Memory B cell (primary cell): ENCODE data around the gene GALNT9.

Experiments
- ATAC-seq: fragments of 150-1000 bp; cut with Tn5 transposase; 2 replicates; pipeline ENCODE4 v1.10.0; 2021; ENCODE audit warnings: low read depth, mild to moderate bottlenecking, moderate library complexity
- DNase-seq, 2 donors: peaks; one replicate each; pipeline ENCODE4 v3.0.0; 2022; ENCODE audit warnings: low spot score in 2 of 2
- H3K27ac Mint-ChIP-seq: one replicate; pipeline ENCODE4 v1.8.0; 2022; ENCODE audit warnings: mild to moderate bottlenecking, moderate library complexity, mixed read lengths
- H3K27me3 Mint-ChIP-seq: one replicate; pipeline ENCODE4 v1.8.0; 2022; ENCODE audit warnings: mixed read lengths
- H3K36me3 Mint-ChIP-seq: one replicate; pipeline ENCODE4 v1.8.0; 2022; ENCODE audit warnings: mild to moderate bottlenecking, mixed read lengths
- H3K4me1 Mint-ChIP-seq: one replicate; pipeline ENCODE4 v1.8.0; 2022; ENCODE audit warnings: mixed read lengths
- H3K4me3 Mint-ChIP-seq: one replicate; pipeline ENCODE4 v1.8.0; 2022; ENCODE audit warnings: mild to moderate bottlenecking, moderate library complexity, mixed read lengths
- H3K9me3 Mint-ChIP-seq: one replicate; pipeline ENCODE4 v1.8.0; 2022; ENCODE audit warnings: mixed read lengths

GALNT9 gene

DNA sequence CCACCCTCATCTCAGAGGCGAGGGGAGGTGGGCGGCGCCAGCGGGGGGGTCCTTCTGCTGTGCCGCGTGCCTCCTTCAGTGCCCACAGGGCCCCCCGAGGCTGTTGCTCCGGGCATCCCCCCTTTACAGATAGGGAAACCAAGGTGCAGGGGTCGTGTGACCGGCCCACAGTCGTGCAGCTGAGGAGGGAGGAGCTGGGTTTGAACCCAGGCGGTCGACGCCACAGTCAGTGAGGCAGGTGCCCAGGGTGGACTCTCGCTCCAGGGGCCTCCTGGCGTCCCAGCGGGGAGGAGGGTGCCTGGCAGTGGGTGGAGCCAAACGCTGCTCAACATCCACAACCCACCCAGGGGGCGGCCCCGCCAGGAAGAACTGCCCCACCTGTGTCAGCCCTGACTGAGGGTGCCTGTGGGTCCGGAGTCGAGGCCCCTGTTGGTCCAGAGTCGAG lies 8.6 kb downstream of the GALNT9 start:
- H3K9me3 Mint-ChIP-seq: no peaks in the 10 kb centered on the region
- ATAC-seq (no peak), DNase-seq (no peak)
- H3K27me3 Mint-ChIP-seq: peaks cover 23% of the 10 kb centered on the region
- no peaks in the 10 kb centered on the region for H3K36me3 Mint-ChIP-seq
- no peak overlapping the region for H3K4me3 Mint-ChIP-seq
- no peaks in the 10 kb centered on the region for H3K4me1 Mint-ChIP-seq
- no peak overlapping the region for H3K27ac Mint-ChIP-seq

DNA sequence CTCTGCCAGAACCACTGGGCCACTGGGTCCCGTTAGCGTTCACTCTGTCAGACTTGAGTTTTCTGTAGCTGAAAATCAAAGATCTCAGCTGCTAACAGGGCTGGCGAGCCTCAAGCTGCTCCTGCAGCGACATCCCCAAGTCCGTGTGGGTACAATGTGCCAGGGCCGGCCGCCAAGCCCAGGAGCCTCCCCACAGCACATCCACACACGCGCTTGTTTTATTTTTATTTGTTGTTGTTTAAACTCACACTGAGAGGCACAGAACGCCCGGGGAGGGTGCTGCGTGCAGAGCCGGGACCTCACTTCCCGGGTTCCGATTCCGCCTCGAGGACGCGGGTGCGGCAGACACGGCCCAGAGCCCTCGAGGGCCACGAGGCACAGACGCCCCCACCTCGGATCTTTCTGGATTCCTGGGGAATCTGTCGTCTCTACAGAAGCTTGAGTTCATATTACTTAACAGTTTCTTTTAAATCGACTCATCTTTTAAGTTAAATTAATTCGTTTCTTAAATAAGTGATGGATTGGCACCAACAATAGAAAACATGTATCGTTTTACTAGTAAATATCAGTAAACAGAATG lies 9.3 kb downstream of the GALNT9 start:
- DNase-seq: no peak
- no peaks in the 10 kb centered on the region for H3K4me1 Mint-ChIP-seq
- no peaks in the 10 kb centered on the region for H3K9me3 Mint-ChIP-seq
- H3K27ac Mint-ChIP-seq: no peak overlapping the region
- no peaks in the 10 kb centered on the region for H3K36me3 Mint-ChIP-seq
- no peak for ATAC-seq
- no peak overlapping the region for H3K4me3 Mint-ChIP-seq
- peaks cover 23% of the 10 kb centered on the region for H3K27me3 Mint-ChIP-seq

DNA sequence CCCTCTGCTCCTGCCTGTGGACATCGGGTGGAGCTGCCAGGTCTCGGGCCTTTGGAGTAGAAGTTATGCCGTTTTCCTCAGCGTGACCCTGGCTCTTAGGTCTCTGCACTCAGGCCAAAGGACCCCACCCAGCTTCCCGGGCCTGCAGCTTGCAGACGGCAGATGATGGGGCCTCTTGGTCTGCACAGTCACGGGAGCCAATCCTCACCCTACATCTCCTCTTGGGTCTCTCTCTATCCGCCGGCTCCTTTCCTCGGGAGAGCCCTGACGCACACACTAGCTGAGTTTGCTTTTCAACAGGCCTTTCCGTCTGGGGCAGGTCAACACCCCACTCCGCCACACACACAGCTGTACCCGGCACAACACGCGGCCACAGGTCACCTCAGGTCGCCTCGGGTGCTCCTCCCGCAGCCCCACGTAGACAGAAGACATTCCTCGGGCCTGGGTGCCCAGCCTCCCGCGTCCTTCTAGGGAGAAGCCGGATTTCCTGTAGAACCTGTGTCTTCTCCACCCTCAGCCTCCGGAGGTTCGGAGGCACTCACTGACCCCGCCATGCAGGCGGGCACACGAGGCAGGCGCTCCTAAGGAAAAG lies 9.9 kb downstream of the GALNT9 start:
- H3K4me3 Mint-ChIP-seq: no peak overlapping the region
- ATAC-seq: no peak
- no peaks in the 10 kb centered on the region for H3K9me3 Mint-ChIP-seq
- no peak for DNase-seq
- H3K27ac Mint-ChIP-seq: no peak overlapping the region
- H3K27me3 Mint-ChIP-seq: peaks cover 20% of the 10 kb centered on the region
- no peaks in the 10 kb centered on the region for H3K4me1 Mint-ChIP-seq
- no peaks in the 10 kb centered on the region for H3K36me3 Mint-ChIP-seq

DNA sequence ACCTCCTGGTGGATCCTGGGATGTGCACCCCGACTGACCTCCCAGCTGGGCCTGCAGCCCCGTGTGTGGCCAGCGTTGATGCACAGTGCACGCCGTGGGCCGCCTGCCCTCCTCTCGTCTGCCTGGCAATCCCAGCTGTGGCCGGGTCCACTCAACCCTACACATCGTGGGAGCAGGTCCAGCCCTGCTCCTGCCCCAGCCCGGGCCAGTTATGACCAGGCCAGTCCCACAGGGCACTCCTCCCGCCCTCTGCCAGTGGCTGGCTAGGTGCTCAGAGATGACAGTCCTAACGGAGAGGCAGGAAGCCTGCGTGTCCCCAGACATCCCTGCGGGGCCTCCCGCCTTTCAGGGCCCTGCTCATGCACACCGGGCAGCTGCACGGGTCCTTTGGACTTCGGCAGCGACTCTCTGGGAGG lies 10.8 kb downstream of the GALNT9 start:
- Mint-ChIP-seq H3K4me3 (no peak overlapping the region), H3K27me3 (peaks cover 22% of the 10 kb centered on the region), H3K4me1 (no peaks in the 10 kb centered on the region), H3K9me3 (peaks cover 2% of the 10 kb centered on the region), H3K27ac (no peak overlapping the region), H3K36me3 (no peaks in the 10 kb centered on the region)
- DNase-seq: no peak
- no peak for ATAC-seq

DNA sequence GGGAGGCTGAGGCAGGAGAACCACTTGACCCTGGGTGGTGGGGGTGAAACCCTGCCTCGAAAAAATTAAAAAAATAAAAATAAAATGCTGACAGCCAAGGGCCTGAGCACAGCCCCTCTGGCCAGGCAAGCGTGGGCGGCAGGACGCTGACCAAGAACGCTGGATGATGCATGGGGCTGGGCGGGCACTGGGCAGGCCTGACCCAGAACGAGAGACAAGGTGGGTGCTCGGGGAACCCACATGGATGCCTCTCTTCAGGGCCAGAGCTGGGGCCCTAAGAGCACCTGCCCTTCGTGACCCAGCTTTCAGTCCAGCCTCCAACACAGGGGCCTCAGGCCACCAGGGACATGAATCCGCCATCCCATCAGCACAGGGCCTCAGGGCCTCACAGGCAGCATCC lies 11.3 kb downstream of the GALNT9 start:
- no peak overlapping the region for H3K4me3 Mint-ChIP-seq
- H3K36me3 Mint-ChIP-seq: no peaks in the 10 kb centered on the region
- peaks cover 2% of the 10 kb centered on the region for H3K9me3 Mint-ChIP-seq

DNA sequence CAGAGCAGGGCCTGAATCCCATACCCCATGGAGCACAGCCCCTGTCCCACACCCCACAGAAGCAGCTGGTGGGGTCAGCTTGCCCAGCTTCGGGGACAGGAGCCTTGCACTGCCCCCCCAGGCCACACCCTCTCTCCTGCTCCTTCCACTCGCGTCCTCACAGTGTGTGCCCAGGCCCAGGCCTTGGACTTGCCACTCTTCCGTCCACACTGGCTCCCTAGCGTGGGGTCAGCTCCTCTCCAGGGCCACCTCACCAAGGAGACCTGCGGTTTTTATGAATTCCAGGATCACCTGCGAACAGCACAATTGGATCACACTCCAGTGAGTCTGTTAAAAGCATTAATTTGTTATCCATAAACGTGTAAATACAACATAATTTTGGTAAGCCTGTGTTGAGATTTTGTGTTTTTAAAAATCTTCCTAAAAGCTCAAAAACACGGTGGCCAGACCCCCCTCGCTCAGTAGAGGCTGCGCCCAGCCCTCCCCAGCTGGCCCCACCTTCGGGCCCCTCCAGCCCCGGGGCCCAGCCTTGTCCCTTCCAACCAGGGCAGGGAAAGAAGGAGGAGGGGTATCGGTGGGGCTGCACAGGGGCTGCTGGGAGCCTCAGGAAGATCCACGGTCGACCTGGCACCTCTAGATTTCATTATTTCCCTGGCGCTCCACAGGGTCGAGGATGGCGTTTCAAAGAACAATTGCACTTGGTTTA lies 12.0 kb downstream of the GALNT9 start:
- Mint-ChIP-seq H3K4me3 (no peak overlapping the region), H3K4me1 (no peaks in the 10 kb centered on the region), H3K36me3 (no peaks in the 10 kb centered on the region), H3K9me3 (peaks cover 2% of the 10 kb centered on the region), H3K27me3 (peaks cover 17% of the 10 kb centered on the region), H3K27ac (no peak overlapping the region)
- no peak for DNase-seq
- no peak for ATAC-seq

More for the DNA sequence above, 11.3 kb downstream of the GALNT9 start:
- Mint-ChIP-seq H3K27ac (no peak overlapping the region), H3K27me3 (peaks cover 20% of the 10 kb centered on the region), H3K4me1 (no peaks in the 10 kb centered on the region)
- DNase-seq: no peak
- ATAC-seq: no peak

DNA sequence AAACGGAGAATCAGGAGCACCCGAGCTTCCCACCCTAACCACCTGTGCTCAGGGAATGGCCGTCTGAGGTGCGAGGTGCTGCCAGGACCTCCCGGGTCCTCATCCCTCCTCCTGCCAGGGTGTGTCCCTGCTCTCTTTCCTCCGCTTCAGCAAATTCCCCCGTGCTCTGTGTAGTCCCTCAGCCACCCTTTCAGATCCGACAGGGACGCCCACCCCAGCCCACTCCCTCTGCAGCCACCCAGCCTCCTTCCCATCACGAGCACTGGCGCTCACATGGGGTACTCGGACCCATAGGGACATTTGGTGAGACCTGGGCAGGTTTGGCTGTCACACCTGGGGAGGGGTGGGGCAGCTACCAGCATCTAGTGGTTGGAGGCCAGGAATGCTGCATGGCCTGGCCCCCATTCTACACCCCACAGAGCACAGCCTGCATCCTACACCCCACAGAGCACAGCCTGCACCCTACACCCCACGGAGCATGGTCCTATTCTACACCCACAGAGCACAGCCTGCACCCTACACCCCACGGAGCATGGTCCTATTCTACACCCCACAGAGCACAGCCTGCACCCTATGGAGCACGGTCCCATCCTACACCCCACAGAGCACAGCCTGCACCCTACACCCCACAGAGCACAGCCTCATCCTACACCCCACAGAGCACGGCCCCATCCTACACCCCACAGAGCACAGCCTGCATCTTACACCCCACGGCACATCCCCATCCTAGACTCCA lies 12.7 kb downstream of the GALNT9 start:
- no peaks in the 10 kb centered on the region for H3K36me3 Mint-ChIP-seq
- H3K9me3 Mint-ChIP-seq: peaks cover 5% of the 10 kb centered on the region
- no peak overlapping the region for H3K4me3 Mint-ChIP-seq
- ATAC-seq (no peak), DNase-seq (no peak)
- H3K27ac Mint-ChIP-seq: no peak overlapping the region
- no peaks in the 10 kb centered on the region for H3K4me1 Mint-ChIP-seq
- H3K27me3 Mint-ChIP-seq: peaks cover 12% of the 10 kb centered on the region

DNA sequence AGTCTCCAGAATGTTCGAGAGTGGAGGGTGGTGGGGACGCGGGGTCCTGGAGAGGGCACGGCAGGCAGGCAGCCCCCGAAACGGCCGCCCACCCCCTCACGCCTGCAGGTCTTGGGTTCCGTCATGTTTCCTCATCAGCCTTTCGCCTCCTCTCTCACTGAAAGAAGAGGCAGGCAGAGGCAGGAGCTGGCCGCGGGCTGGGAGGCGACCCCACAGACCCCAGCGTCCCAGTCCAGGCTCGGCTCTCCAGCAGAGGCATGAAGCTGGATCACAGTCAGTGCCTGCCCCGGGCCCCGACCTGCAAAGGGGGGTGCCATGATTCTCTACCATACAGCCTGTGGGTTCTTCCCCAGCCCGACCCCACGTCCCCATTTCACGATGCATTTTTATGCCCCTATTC lies 13.4 kb downstream of the GALNT9 start:
- H3K4me3 Mint-ChIP-seq: no peak overlapping the region
- H3K36me3 Mint-ChIP-seq: peaks cover 2% of the 10 kb centered on the region
- no peak for DNase-seq
- peaks cover 10% of the 10 kb centered on the region for H3K9me3 Mint-ChIP-seq
- H3K4me1 Mint-ChIP-seq: no peaks in the 10 kb centered on the region
- H3K27me3 Mint-ChIP-seq: peaks cover 9% of the 10 kb centered on the region
- ATAC-seq: no peak
- H3K27ac Mint-ChIP-seq: no peak overlapping the region

DNA sequence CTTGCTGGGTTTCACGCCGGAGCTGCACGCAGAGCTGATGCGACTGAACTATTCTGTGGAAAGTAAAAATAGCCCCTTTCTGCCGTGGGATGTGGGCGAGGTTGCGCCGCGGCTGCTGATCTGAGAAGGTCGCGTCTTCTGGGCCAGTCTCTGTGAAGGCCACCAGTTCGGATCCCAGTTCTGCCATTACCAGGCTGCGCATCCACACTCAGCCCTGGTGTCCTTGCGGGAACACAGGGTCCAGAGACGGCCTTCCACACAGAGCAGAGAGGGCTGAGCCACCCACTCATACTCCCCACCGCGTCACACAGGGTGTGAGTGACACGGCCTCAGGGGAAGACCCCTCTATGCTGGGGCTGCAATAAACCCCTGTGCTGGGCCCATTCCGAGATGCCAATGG lies 13.9 kb downstream of the GALNT9 start:
- peaks cover 11% of the 10 kb centered on the region for H3K9me3 Mint-ChIP-seq
- ATAC-seq (no peak), DNase-seq (no peak)
- H3K27me3 Mint-ChIP-seq: peaks cover 9% of the 10 kb centered on the region
- H3K4me1 Mint-ChIP-seq: no peaks in the 10 kb centered on the region
- H3K27ac Mint-ChIP-seq: no peak overlapping the region
- peaks cover 3% of the 10 kb centered on the region for H3K36me3 Mint-ChIP-seq
- no peak overlapping the region for H3K4me3 Mint-ChIP-seq

DNA sequence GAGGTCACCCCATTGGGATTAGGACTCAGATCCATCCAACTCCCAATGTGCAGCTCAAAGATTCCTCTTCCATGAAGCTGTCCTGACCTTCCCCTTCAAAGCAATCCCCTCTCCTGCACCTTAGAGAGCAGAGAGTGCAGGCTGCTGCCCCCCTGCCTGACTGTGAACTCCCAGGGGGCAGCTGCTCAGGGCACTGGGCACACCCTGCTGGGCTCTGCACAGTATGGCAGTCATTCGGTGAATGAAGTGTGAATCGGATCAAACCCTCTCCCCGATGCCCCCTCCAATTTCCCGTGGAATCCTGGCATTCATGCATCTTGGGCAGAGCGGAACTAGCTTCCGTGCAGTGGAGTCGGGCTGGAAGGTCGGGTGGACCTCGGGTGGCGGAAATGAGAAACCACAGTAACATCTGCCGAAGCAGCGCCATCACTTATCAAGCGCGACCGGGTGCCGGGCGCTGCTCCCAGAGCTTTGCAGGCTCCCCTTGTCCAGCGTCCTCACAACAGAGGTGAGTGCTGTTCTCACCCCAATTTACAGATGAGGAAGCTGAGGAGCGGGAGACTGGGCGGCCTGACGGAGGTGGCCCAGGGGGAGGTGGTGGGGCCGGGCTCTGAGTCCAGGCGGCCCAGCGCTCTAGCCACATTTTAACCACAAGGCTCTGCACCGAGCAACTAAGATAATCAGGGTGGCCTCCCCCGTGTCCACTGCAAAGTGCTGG lies 14.7 kb downstream of the GALNT9 start:
- peaks cover 9% of the 10 kb centered on the region for H3K27me3 Mint-ChIP-seq
- H3K9me3 Mint-ChIP-seq: peaks cover 12% of the 10 kb centered on the region
- no peaks in the 10 kb centered on the region for H3K4me1 Mint-ChIP-seq
- no peak overlapping the region for H3K27ac Mint-ChIP-seq
- no peak overlapping the region for H3K4me3 Mint-ChIP-seq
- H3K36me3 Mint-ChIP-seq: peaks cover 3% of the 10 kb centered on the region
- DNase-seq (no peak), ATAC-seq (no peak)

DNA sequence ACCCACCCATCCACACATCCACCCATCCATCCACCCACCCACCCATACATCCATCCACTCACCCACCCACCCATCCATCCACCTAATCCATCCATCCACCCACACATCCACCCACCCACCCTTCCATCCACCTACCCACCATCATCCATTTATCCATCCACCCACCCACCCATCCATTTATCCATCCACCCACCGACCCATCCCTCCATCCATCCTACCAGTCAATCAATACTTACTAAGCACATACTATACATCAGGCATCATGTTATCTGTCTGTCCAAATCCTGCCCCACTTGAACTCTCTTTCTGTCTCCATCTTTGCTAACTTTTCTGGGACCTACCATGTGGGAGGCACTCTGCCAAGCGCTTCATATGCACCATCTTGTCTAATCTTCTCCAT lies 15.4 kb downstream of the GALNT9 start:
- H3K4me3 Mint-ChIP-seq: no peak overlapping the region
- no peaks in the 10 kb centered on the region for H3K4me1 Mint-ChIP-seq
- peaks cover 8% of the 10 kb centered on the region for H3K27me3 Mint-ChIP-seq
- peaks cover 15% of the 10 kb centered on the region for H3K9me3 Mint-ChIP-seq
- H3K27ac Mint-ChIP-seq: no peak overlapping the region
- ATAC-seq (no peak), DNase-seq (no peak)
- H3K36me3 Mint-ChIP-seq: peaks cover 3% of the 10 kb centered on the region

DNA sequence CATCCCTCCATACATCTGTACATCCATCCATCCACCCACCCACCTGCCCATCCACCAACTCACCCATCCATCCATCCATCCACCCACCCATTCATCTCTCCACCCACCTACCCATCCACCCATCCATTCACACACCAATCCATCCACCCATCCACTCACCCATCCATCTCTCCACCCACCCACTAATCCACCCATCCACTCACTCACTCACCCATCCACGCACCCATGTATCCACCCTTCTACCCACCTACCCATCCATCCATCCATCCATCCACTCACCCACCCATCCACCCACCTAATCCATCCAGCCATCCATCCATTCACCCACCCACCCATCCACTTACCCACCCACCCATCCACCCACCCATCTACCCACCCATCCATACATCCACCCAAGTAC lies 16.2 kb downstream of the GALNT9 start:
- no peaks in the 10 kb centered on the region for H3K4me1 Mint-ChIP-seq
- no peak overlapping the region for H3K4me3 Mint-ChIP-seq
- no peak for DNase-seq
- H3K9me3 Mint-ChIP-seq: peaks cover 15% of the 10 kb centered on the region
- ATAC-seq: no peak
- peaks cover 8% of the 10 kb centered on the region for H3K27me3 Mint-ChIP-seq
- H3K27ac Mint-ChIP-seq: no peak overlapping the region
- H3K36me3 Mint-ChIP-seq: peaks cover 3% of the 10 kb centered on the region

DNA sequence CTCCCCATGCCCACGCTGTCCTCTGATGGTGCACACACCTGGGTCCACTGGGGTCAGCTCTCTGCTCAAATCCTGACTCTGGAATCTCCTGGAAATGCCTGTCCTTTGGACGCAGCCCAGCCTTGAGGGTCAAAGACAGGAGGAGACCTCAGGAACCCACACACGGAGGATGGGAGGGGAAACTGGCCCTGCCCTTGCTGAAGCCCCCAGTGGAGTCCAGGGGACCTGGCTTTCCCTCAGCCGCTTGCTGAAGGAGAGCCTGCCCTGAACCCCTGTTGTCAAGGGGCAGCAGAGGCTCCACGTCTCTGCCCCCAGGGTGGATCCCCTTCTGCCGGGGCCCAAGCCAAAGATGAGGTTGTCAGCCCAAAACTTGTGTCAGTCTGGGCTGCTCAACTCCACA lies 16.9 kb downstream of the GALNT9 start:
- ATAC-seq (no peak), DNase-seq (no peak)
- Mint-ChIP-seq H3K27me3 (peaks cover 8% of the 10 kb centered on the region), H3K4me3 (no peak overlapping the region), H3K36me3 (peaks cover 3% of the 10 kb centered on the region), H3K9me3 (peaks cover 15% of the 10 kb centered on the region), H3K27ac (no peak overlapping the region), H3K4me1 (peaks cover 2% of the 10 kb centered on the region)
